ENCODE measurements around the gene SOX6. TPM values are rescaled to one million over a fixed set of nuclear protein-coding genes. Genes with fewer than 3 reads are reported as not detected.

SOX6 gene
- total RNA-seq, 1 donor from 2014 or later, result 36.1 TPM

- DNase-seq (ENCODE audit: low spot score), result no peak
Observed at GRCh38 chr11:15968461-15969130, 387.8 kb downstream of the SOX6 start.

DNA sequence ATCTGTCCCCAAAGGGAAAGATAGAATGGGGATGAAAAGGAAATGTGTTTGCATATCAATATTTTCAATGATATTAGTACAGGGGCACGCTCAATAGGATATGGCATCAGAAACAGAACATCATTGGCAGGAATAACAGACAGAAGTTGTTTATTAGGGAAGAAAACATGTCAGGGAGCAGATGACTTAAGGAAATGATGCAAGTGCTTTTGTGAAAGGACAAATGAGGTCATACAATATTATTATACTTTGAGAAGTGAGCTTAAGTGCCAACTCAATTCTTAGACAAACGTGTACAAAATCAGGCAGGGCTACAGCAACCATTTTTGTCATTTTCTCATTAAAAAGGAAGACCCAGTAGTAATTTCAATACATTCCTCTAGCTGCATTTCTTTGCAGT is 388.4 kb downstream of the SOX6 start:
- DNase-seq (ENCODE audit: low spot score), result no peak

DNA sequence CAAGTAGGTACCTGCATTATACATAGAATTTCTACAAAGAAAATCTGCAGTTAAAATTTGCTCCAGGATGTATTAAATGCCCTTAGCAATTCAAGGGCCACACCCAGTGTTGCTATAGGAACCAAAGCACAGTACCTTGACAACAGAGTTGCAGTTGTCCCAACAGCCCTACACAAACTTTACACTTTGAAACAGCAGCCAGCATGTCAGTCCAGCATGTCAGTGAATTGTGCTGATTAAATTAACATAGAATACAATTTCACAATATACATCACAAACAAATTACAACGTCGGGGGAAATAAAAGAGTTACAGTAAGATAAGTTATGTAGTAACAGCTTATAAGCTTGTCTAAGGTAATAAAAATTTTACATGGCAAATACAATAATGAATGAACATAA is 389.2 kb downstream of the SOX6 start:
- peak; percentile 46 for DNase-seq (ENCODE audit: low spot score)

GRCh38 chr11:15965562-15966250 is 390.6 kb downstream of the SOX6 start:
- DNase-seq (ENCODE audit: low spot score), result peak; percentile 63

DNA sequence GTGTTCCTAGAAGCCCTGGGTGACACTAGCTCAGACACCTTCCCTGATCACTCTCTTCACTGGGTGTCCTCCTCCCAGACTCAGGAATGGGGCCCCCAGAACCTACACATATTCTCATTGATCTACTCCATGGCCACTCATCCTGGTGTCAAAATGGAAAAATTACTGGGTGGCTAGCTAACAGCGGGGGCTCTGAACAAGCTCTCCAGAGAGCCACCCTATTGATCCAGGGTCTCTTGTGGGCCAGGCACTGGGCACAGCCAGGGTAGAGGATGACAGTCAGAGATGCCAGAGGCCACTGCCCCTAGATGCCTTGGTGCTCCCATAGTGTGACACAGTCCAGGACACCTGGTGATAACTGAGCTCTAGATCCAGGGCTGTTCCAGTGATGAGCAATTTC is 393.1 kb downstream of the SOX6 start:
- DNase-seq (ENCODE audit: low spot score), result no peak

DNA sequence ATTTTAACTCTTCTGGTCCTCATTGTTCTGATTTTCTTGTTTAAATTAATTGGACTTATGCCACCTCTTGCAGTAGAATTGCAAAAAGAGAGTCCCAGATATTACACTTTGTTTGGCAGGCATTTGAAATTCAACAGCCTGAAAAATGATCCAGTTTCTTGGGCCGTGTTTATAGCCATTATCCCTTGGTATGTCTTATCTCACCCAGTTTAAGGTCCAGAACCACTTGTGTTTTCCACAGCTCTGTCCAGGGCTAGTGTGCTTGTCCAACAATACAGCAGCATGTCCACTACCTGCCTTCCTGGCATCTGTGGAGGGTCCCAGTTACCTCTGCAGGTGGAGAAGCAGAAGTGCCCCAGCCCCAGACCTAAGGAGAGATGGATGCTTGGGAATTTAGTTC is 397.4 kb downstream of the SOX6 start:
- no peak for DNase-seq (ENCODE audit: low spot score)

DNA sequence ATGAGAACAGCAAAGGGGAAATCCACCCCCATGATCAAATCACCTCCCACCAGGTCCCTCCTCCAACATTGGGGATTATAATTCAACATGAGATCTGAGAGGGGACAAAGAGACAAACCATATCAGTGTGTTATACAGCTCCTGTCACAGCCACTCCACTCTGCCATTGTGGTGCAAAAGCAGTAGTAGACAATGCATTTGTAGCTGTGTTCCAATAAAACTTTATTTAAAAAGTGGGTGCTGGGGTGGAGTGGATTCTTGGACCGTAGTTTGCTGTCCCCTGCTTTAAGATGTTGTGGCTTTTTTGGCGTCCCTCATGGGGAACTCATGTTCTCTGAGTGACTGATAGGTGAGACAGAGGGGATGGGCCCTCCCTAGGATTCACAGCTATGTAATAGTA is 399.1 kb downstream of the SOX6 start:
- DNase-seq (ENCODE audit: low spot score), result no peak

DNA sequence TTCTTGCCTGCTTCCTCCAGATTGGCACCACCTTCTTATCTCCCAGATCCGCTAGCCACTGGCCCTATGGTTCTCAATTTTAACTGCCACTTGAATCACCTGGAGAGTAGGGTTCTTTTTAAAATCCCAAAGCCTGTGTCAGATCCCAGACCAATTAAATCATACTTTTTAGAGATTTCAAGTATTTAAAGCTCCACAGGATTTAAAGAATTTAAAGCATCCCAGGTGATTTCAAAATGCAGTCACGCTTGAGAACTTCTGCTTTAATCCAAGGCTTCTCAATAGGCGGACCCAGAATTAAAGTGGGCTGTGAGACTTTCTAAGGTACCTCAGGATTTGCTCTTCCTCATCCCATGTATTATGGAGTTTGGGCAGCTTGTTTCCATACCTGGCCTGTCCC is 400.0 kb downstream of the SOX6 start:
- no peak for DNase-seq (ENCODE audit: low spot score)

- DNase-seq (ENCODE audit: low spot score), result no peak
Observed at GRCh38 chr11:15955595-15955994, 400.8 kb downstream of the SOX6 start.

GRCh38 chr11:15947681-15948648 is 408.4 kb downstream of the SOX6 start:
- peak; percentile 87 for DNase-seq (ENCODE audit: low spot score)

DNA sequence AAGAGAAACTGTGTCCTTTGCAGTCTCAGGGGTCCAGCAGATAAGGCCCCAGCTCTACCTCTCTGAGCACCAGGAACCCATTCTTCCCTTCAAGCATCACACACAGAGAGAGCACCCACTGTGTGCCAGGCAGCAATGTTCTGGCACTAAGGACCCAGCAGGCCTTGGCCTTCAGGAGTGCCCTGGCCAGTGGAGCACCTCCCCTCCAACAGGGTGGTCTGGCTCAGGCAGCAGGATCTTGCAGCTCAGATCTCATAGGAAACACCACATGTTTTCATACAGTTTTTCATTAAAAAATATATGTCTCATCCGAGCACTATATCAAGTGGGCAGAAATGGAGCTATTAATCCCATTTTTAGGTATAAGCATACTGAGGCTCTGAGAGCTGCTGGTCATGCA is 410.6 kb downstream of the SOX6 start:
- DNase-seq (ENCODE audit: low spot score), result no peak

DNA sequence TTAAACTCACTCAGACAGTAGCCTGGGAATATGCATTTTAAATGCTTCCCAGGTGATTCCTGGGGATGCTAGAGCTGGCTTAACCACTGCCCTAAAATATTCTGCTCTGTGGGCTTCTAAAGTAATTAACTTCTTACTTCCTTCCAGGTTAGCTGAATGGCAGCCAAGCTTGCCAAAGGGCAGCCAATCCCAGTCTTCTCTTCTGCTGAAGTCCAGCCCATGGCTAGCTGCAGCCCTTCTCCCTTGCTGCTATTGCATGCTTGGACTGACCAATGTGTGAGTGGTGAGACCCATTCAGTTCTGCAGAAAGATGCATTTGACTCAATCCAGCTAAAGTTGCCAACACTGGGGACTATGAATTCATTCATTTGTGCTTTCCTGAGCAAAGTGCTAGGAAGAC is 411.9 kb downstream of the SOX6 start:
- peak; percentile 32 for DNase-seq (ENCODE audit: low spot score)

DNA sequence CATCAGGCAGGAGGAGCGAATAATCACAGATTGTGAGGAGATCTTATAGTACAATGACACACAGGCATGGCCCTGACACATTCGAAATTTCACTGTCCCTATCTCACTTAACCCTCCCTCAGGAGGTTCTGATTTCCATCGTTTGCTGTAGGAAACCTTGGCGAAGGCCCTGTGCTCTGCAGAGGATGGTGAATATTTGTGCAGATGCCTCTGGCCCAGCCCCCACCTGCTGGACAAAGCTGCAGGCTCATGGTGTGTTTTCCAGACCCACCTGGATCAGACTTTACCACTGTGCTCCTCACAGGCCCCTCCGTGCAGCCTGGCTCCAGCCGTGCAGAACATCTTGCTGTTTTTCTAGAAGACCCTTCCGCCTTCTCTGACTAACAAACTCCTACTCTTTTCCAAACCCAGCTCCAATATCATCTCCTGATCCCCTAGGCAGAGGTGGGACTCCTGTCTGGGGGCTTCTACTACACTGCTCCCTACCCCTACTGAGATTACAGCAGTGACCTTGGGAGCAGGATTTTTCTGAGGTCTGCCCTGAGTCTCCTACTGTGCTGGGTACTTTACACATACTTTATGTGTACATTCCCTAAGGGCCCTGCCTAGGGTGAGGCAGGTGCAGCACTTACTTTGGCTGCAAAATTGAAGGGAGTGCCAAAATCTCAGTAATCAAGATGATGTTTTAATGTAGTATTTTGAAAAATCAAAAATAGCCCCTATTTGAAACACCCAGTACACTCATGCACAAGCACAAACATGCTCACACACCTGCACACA is 412.7 kb downstream of the SOX6 start:
- no peak for DNase-seq (ENCODE audit: low spot score)

DNA sequence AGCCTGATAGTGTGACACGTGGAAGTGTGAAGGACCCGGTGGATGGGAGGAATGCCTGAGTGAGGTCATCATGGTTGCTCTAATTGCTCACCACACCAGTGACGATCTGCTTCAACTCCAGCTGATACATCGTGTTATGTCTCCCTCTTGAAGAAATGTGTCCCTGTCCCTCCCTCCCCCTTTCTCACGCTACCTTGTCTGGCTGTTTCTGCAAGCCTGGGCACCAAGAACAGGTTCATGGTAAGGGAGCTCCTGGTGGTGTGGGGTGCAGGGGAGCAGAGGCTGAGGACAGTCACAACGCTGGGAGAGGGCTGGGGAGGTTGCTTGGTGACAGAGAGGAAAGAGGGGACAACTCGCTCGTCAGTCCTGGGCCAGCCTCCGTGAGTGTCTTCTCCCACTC is 413.4 kb downstream of the SOX6 start:
- no peak for DNase-seq (ENCODE audit: low spot score)

DNA sequence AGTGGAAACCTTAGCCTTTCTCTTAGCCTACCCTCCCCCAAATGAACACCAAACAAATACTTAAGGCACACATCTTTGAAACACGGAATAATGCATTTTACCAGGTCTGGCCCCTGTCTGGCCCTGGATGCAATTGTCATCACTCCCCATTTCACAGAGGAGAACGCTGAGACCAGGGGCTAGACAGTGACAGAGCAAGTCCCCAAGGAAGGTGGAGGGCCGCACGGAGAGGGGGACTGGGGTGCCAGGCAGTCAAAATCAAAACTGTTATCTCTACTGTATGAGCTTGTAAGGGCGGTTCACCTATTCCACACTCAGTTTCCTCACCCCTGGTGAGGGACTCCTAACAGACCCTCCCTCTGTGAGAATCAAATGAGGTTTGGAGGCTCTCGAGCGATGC is 414.2 kb downstream of the SOX6 start:
- no peak for DNase-seq (ENCODE audit: low spot score)

DNA sequence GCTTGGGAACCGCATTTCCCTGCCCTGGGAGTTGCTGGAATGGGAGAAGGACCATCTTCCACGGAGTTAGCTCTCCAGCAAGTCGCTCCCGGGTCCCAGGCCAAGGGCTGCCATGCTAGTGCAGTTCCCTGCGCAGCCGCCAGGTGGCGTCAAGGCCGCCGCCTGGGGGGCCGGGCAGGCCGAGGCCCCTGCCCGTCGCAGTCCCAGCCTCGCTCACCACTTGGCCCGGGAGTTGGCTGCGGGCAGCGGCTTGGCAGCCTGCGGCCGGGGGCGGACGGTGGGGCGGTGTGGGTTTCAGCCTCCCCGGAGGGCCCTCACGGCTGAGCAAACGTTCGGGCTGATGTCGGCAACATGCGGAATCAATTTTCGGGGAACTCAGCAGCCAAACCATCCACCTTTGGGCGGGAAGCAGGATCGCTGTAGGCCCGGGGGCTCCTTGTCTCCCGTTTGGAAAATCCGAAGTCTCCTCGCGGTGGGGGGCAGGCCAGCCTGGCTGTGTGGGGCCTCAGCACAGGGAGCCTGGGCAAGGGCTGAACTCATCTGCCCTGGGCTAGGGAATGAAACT is 415.1 kb downstream of the SOX6 start:
- no peak for DNase-seq (ENCODE audit: low spot score)

DNA sequence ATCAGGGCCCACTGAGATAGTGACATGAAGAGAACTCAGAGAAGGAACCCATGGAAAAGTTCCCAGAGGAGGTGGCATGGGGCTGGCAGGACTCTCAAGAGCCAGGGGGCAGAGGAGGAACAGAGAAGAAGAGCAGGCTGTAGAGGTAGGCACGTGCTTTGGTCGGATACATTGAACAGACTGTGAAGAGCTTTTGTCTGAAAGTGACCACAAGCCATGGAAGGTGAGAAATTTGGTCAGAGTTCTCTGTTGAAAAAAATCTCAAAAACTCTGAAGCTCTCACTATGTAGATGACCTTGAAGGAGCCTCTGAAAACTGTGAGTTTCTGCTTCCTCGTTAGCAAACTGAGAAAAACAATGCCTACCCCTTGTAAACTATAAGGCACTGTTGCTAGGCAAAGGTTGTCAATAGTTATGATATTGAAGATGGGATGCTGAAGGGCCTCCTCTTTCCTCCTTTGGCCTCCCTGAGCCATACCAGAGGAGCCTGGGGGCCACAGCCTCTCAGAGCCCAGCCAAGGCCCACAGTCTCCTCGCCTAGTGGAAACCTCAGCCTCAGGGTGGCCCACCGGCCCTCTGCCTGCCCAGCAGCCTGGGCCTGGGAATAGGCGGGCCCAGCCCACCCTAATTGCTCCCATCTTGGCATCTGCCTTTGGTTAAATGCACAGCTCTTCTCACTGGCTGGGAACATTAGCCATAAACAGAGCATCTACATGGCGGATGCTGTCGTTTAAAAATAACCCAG is 415.7 kb downstream of the SOX6 start:
- no peak for DNase-seq (ENCODE audit: low spot score)

GRCh38 chr11:15938983-15939382 is 417.4 kb downstream of the SOX6 start:
- no peak for DNase-seq (ENCODE audit: low spot score)

GRCh38 chr11:15938121-15938611 is 418.2 kb downstream of the SOX6 start:
- DNase-seq (ENCODE audit: low spot score), result no peak

- no peak for DNase-seq (ENCODE audit: low spot score)
Observed at GRCh38 chr11:15937601-15938120, 418.7 kb downstream of the SOX6 start.

All from mucosa of gallbladder (tissue), 1 donor.